Choroid plexus epithelial cell (primary cell): ENCODE data around the gene ADCY9.
A peak's percentile ranks its signal among the peaks of the same experiment; 100 is the strongest.

ENCODE experiments used
- DNase-seq: peaks from one replicate; pipeline ENCODE4 v3.0.0-alpha.2; 2010; ENCODE audit warnings: low read depth
- H3K4me3 ChIP-seq: 2 replicates; pipeline ENCODE4 v1.5.1; 2011; ENCODE audit warnings: low read depth, mild to moderate bottlenecking, control low read depth, low read length, moderate library complexity
- CTCF ChIP-seq: conservative IDR thresholded peaks from 2 replicates; pipeline ENCODE4 v1.5.1; 2011; ENCODE audit warnings: low read depth, mild to moderate bottlenecking, control low read depth, inconsistent platforms, low read length, moderate library complexity

The ADCY9 gene

GRCh38 chr16:4005281-4005680, 111.0 kb downstream of the ADCY9 start:
- no peak for TF ChIP-seq CTCF
- no peak overlapping the region for H3K4me3 ChIP-seq
- no peak for DNase-seq

DNA sequence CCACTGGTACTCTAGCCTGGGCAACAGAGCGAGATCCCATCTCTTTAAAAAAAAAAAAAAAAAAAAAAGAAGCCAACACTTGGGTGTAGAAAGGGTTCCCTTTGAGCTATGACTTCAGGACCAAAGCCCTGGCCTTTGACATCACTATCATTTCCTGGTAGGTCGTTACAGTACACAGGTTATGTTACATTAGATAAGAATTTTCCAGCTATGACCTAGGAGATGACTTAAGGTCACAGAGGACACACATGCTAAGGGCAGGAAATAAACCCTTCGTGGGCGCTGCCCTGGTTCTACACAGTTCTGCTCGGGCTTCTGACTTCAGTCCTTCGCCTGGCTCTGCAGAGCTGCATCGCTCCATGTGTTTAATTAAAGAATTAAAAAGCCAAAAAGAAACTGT, 112.0 kb downstream of the ADCY9 start:
- TF ChIP-seq CTCF, result no peak
- no peak overlapping the region for H3K4me3 ChIP-seq
- no peak for DNase-seq

GRCh38 chr16:4003576-4003975, 112.7 kb downstream of the ADCY9 start:
- H3K4me3 ChIP-seq, result no peak overlapping the region
- TF ChIP-seq CTCF, result no peak
- no peak for DNase-seq

- DNase-seq, result no peak
- no peak for TF ChIP-seq CTCF
- no peak overlapping the region for H3K4me3 ChIP-seq
These were observed 113.1 kb downstream of the ADCY9 start for GRCh38 chr16:4003166-4003565.

- no peak overlapping the region for H3K4me3 ChIP-seq
- no peak for DNase-seq
- no peak for TF ChIP-seq CTCF
These were observed 114.1 kb downstream of the ADCY9 start for GRCh38 chr16:4002121-4002520.

- TF ChIP-seq CTCF, result no peak
- DNase-seq, result peak; percentile 87
- H3K4me3 ChIP-seq, result no peak overlapping the region
These were observed 116.5 kb downstream of the ADCY9 start for GRCh38 chr16:3999479-4000325.
